ENCODE data around the gene IFT22. TPM values are rescaled to one million over a fixed set of nuclear protein-coding genes. Genes with fewer than 3 reads are reported as not detected.
"Not testable (repeated sequence)": the region's sequence is repeated elsewhere in the genome, so short reads cannot be mapped to it uniquely, and the experiment has no call there.

The IFT22 gene
- total and polyA plus RNA-seq, 11 donors = 14.8 to 39.3 (median 30.0) TPM

DNA sequence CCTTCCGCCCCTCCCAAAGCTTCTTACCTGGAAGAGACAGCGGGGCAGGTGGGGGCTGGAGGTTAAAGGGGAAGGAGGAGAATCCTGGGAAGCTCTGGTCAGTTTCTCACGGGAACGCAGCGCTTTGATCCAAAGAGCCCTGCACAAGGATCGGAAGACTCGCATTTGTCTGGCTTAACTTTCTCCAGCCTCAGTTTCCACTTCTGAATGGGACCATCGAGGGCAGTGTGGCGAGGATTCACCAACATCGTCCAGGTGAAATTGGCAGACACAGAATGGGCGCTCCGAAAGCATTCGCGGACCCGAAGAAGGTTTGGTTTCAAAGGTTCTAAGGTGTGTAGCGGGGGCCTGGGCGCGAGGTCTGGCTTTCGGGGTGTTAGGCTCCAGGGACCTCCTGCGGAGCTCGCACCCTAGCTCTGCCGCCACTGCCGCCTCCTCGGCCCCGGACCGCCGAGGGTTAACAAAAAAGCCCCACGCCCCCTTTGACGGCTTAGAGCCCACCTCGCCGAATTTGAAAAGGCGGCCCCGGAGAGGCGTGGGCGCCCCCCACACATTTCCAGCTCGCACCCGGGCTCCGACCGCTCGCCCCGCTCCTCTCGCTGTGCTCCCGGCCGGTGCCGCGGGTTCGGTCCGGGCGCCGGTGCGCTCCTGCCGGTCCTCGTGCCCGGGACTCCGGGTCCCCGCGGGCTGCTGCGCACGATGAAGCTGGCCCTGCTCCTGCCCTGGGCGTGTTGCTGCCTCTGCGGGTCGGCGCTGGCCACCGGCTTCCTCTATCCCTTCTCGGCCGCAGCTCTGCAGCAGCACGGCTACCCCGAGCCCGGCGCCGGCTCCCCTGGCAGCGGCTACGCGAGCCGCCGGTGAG, 41.0 kb upstream of the IFT22 start, which contains the start of gene COL26A1:
COL26A1 (plus strand) TSS at position 542 of the 862 bp plus-strand sequence; CDS start at position 700, 158 bp downstream.
- intact Hi-C loops (cut with DNase I) = loop anchor here in 8 of 10 donors (5.0 to 10.0 kb wide), 5 partner anchors 50 to 910 kb away; no protein-coding TSS in a partner anchor
- ATAC-seq = peak in 2 of 4 donors; percentile 68 to 71
- DNase-seq = peak; percentile 14 to 76 (median 33)
- Histone ChIP-seq H3K27ac (no peak within 1 kb of the TSS), H3K9me3 (no peaks in the 10 kb centered on the region), H3K4me1 (peaks cover 0 to 20% (median 11%) of the 10 kb centered on the region in 12 donors), H3K27me3 (peaks cover 0 to 33% (median 8%) of the 10 kb centered on the region in 9 donors), H3K4me3 (peak within 1 kb of the TSS; percentile 41 to 68 (median 58)), H3K36me3 (no peaks in the 10 kb centered on the region)
- WGBS, 4 donors = 13 to 44% (median 21%) methylated on average over 20 to 76 of the region's 76 CpGs
- no peak for TF ChIP-seq POLR2A (IDR thresholded peaks at IDR 0.05)
- TF ChIP-seq, protein P1, sequence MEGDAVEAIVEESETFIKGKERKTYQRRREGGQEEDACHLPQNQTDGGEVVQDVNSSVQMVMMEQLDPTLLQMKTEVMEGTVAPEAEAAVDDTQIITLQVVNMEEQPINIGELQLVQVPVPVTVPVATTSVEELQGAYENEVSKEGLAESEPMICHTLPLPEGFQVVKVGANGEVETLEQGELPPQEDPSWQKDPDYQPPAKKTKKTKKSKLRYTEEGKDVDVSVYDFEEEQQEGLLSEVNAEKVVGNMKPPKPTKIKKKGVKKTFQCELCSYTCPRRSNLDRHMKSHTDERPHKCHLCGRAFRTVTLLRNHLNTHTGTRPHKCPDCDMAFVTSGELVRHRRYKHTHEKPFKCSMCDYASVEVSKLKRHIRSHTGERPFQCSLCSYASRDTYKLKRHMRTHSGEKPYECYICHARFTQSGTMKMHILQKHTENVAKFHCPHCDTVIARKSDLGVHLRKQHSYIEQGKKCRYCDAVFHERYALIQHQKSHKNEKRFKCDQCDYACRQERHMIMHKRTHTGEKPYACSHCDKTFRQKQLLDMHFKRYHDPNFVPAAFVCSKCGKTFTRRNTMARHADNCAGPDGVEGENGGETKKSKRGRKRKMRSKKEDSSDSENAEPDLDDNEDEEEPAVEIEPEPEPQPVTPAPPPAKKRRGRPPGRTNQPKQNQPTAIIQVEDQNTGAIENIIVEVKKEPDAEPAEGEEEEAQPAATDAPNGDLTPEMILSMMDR (IDR thresholded peaks at IDR 0.05) = no peak

DNA sequence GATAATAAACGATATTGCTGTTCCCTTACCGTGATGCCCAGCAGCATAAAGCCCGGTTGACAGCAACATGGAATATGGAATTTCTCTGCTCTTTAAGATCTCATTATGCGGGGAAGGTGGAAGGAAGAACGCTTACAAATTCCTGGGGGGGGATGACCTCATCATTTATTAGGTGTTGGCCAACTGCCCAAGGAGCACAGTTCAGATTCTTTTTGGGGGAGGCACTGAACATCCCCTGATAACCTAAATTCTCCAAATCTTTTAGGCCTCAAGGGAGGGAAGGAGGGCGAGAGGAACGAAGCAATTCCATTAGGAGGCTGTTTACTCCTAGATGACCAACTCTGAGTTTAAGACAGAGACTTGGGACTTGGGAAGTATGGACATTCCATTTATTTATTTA, 35.8 kb upstream of the IFT22 start:
- peaks cover 0 to under 1% (median 0%) of the 10 kb centered on the region in 12 donors for H3K4me1 ChIP-seq
- no peaks in the 10 kb centered on the region for H3K9me3 ChIP-seq
- DNase-seq = no peak
- no peaks in the 10 kb centered on the region for H3K36me3 ChIP-seq
- intact Hi-C loops (cut with DNase I) = no loop called here
- ATAC-seq = no peak
- TF ChIP-seq, protein P1 (IDR thresholded peaks at IDR 0.05) = no peak
- TF ChIP-seq POLR2A (IDR thresholded peaks at IDR 0.05) = no peak
- H3K27me3 ChIP-seq = peaks cover 0 to 18% (median under 1%) of the 10 kb centered on the region in 9 donors
- no peak overlapping the region for H3K27ac ChIP-seq
- WGBS, 4 donors = 61 to 67% (median 64%) methylated on average over 7 of the region's 7 CpGs
- H3K4me3 ChIP-seq = no peak overlapping the region

GRCh38 chr7:101352920-101353308, 31.3 kb upstream of the IFT22 start:
- Histone ChIP-seq H3K27ac (no peak overlapping the region), H3K9me3 (no peaks in the 10 kb centered on the region), H3K4me1 (no peaks in the 10 kb centered on the region), H3K4me3 (no peak overlapping the region), H3K27me3 (peaks cover 0 to 11% (median 0%) of the 10 kb centered on the region in 9 donors), H3K36me3 (no peaks in the 10 kb centered on the region)
- 35 to 78% (median 60%) methylated on average over 2 of the region's 2 CpGs for WGBS, 4 donors
- intact Hi-C loops (cut with DNase I) = no loop called here
- no peak for TF ChIP-seq POLR2A (IDR thresholded peaks at IDR 0.05)
- TF ChIP-seq, protein P1 (IDR thresholded peaks at IDR 0.05) = no peak
- ATAC-seq (no peak), DNase-seq (no peak)

DNA sequence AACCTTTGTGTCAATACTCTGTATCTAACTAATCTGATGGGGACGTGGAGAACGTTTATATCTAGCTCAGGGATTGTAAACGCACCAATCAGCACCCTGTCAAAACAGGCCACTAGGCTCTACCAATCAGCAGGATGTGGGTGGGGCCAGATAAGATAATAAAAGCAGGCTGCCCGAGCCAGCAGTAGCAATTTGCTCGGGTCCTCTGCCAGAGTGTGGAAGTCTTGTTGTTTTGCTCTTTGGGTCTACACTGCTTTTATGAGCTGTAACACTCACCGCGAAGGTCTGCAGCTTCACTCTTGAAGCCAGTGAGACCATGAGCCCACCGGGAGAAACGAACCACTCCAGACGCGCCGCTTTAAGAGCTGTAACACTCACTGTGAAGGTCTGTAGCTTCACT, 27.7 kb upstream of the IFT22 start:
- 67 to 79% (median 71%) methylated on average over 12 of the region's 12 CpGs for WGBS, 4 donors
- intact Hi-C loops (cut with DNase I); H3K4me1 ChIP-seq; DNase-seq; ATAC-seq; H3K27me3 ChIP-seq; H3K4me3 ChIP-seq; H3K9me3 ChIP-seq; H3K27ac ChIP-seq; H3K36me3 ChIP-seq: not testable (repeated sequence)

- DNase-seq; H3K27me3 ChIP-seq; H3K36me3 ChIP-seq; H3K27ac ChIP-seq; intact Hi-C loops (cut with DNase I); H3K4me3 ChIP-seq; H3K4me1 ChIP-seq; H3K9me3 ChIP-seq; ATAC-seq: not testable (repeated sequence)
- 94 to 95% (median 95%) methylated on average over 16 to 31 of the region's 32 CpGs for WGBS, 4 donors
Measured at GRCh38 chr7:101348456-101349067, 26.9 kb upstream of the IFT22 start.

Measured in heart left ventricle (tissue), 16 donors.